Ectodermal cell (in vitro differentiated cells): Measurements from ENCODE around the gene HNRNPCL1. TPM values are rescaled to one million over a fixed set of nuclear protein-coding genes. Genes with fewer than 3 reads are reported as not detected.
"Not testable (repeated sequence)": the region's sequence is repeated elsewhere in the genome, so short reads cannot be mapped to it uniquely, and the experiment has no call there.

ENCODE experiments used
- H3K27ac ChIP-seq: 2 replicates; pipeline ENCODE4 v1.7.0; 2013; ENCODE audit warnings: mild to moderate bottlenecking, low read depth, low read length; ENCODE audit not compliant: insufficient read depth, poor library complexity, severe bottlenecking
- H3K27me3 ChIP-seq: 2 replicates; pipeline ENCODE4 v1.7.0; 2013; ENCODE audit warnings: mild to moderate bottlenecking, low read length; ENCODE audit not compliant: insufficient read depth, control insufficient read depth, poor library complexity, severe bottlenecking
- H3K36me3 ChIP-seq: one replicate; pipeline ENCODE4 v1.7.0; 2013; ENCODE audit warnings: low read length; ENCODE audit not compliant: control insufficient read depth, insufficient read depth
- H3K4me1 ChIP-seq: one replicate; pipeline ENCODE4 v1.7.0; 2013; ENCODE audit warnings: low read length; ENCODE audit not compliant: control insufficient read depth, insufficient read depth
- H3K4me3 ChIP-seq: 2 replicates; pipeline ENCODE4 v1.7.0; 2013; ENCODE audit warnings: low read depth, low read length, control low read depth; ENCODE audit not compliant: insufficient read depth
- H3K9me3 ChIP-seq: 2 replicates; pipeline ENCODE4 v1.7.0; 2013; ENCODE audit warnings: mild to moderate bottlenecking, low read length, moderate library complexity; ENCODE audit not compliant: control insufficient read depth
- WGBS, 2 experiments: methylation state at CpG; one replicate each; pipeline ENCODE4 v1.1.7; 2013; ENCODE audit warnings: missing lambda C conversion rate in 2 of 2; 5-methylcytosine and 5-hydroxymethylcytosine counted together
- polyA plus RNA-seq, 4 experiments: library from polyadenylated mRNA; stranded (reverse); fragments of 50-300 nt; gene quantifications; one replicate each; pipeline ENCODE4 v1.2.3, GENCODE V29; 2013

The HNRNPCL1 gene
- not detected for polyA plus RNA-seq (2013, experiment 1 of 4)
- polyA plus RNA-seq (2013, experiment 2 of 4) = not detected
- not detected for polyA plus RNA-seq (2013, experiment 3 of 4)
- polyA plus RNA-seq (2013, experiment 4 of 4) = not detected

- WGBS, 2 experiments = 80 to 88% methylated on average over 4 to 7 of the region's 7 CpGs
- not testable (repeated sequence) for H3K27ac ChIP-seq, H3K27me3 ChIP-seq, H3K36me3 ChIP-seq, H3K4me3 ChIP-seq, H3K4me1 ChIP-seq, H3K9me3 ChIP-seq
These were observed at the start of gene HNRNPCL1 for GRCh38 chr1:12848620-12849019. TSS of gene HNRNPCL1 (minus strand) at chr1:12848720. CDS start at chr1:12848289, 431 bp downstream.

- not testable (repeated sequence) for H3K4me3 ChIP-seq, H3K27ac ChIP-seq, H3K27me3 ChIP-seq, H3K4me1 ChIP-seq, H3K36me3 ChIP-seq, H3K9me3 ChIP-seq
- WGBS, 2 experiments = no CpG with 5 or more reads among the region's 1 CpG
These were observed 49.6 kb upstream of the HNRNPCL1 start, which contains the start of gene PRAMEF10 for GRCh38 chr1:12898170-12898569. TSS of gene PRAMEF10 (minus strand) at chr1:12898270. CDS start at chr1:12895847, 2,423 bp downstream.

- not testable (repeated sequence) for H3K27ac ChIP-seq, H3K4me1 ChIP-seq, H3K9me3 ChIP-seq, H3K4me3 ChIP-seq, H3K27me3 ChIP-seq, H3K36me3 ChIP-seq
- WGBS, 2 experiments = 41 to 67% methylated on average over 2 of the region's 3 CpGs
These were observed 37.6 kb upstream of the HNRNPCL1 start, which contains the start of gene PRAMEF4 for GRCh38 chr1:12886101-12886500. TSS of gene PRAMEF4 (minus strand) at chr1:12886201. CDS start at chr1:12883394, 2,807 bp downstream.

- not testable (repeated sequence) for H3K9me3 ChIP-seq, H3K27me3 ChIP-seq, H3K36me3 ChIP-seq, H3K4me1 ChIP-seq, H3K27ac ChIP-seq, H3K4me3 ChIP-seq
- 54 to 67% methylated on average over 3 of the region's 4 CpGs for WGBS, 2 experiments
These were observed 29.9 kb upstream of the HNRNPCL1 start for GRCh38 chr1:12878453-12878852.

GRCh38 chr1:12863131-12863880, 14.8 kb upstream of the HNRNPCL1 start:
- H3K27me3 ChIP-seq, H3K4me1 ChIP-seq, H3K9me3 ChIP-seq, H3K4me3 ChIP-seq, H3K27ac ChIP-seq, H3K36me3 ChIP-seq: not testable (repeated sequence)
- 77 to 100% methylated on average over 2 of the region's 7 CpGs for WGBS, 2 experiments

- not testable (repeated sequence) for H3K27me3 ChIP-seq, H3K4me3 ChIP-seq, H3K9me3 ChIP-seq, H3K36me3 ChIP-seq, H3K27ac ChIP-seq, H3K4me1 ChIP-seq
- no CpG with 5 or more reads among the region's 2 CpGs for WGBS, 2 experiments
These were observed 8.3 kb upstream of the HNRNPCL1 start, which contains the start of gene PRAMEF2 for GRCh38 chr1:12856786-12857185. TSS of gene PRAMEF2 (plus strand) at chr1:12857086. CDS start at chr1:12859010, 1,924 bp downstream.

GRCh38 chr1:12851779-12852178, 3.3 kb upstream of the HNRNPCL1 start:
- no peaks in the 10 kb centered on the region for H3K4me1 ChIP-seq
- H3K27ac ChIP-seq = no peak overlapping the region
- H3K4me3 ChIP-seq = no peak overlapping the region
- H3K9me3 ChIP-seq = peaks cover 4% of the 10 kb centered on the region
- 54 to 66% methylated on average over 3 to 4 of the region's 4 CpGs for WGBS, 2 experiments
- no peaks in the 10 kb centered on the region for H3K36me3 ChIP-seq
- no peaks in the 10 kb centered on the region for H3K27me3 ChIP-seq

- H3K27ac ChIP-seq, H3K4me1 ChIP-seq, H3K9me3 ChIP-seq, H3K27me3 ChIP-seq, H3K4me3 ChIP-seq, H3K36me3 ChIP-seq: not testable (repeated sequence)
- WGBS, 2 experiments = 46 to 49% methylated on average over 2 of the region's 2 CpGs
These were observed 15.3 kb downstream of the HNRNPCL1 start for GRCh38 chr1:12833251-12833650.

GRCh38 chr1:12831310-12831709, 17.2 kb downstream of the HNRNPCL1 start, which contains the start of gene PRAMEF11:
TSS of gene PRAMEF11 (minus strand) at chr1:12831410. CDS start at chr1:12828789, 2,621 bp downstream.
- H3K27me3 ChIP-seq, H3K36me3 ChIP-seq, H3K27ac ChIP-seq, H3K4me3 ChIP-seq, H3K9me3 ChIP-seq, H3K4me1 ChIP-seq: not testable (repeated sequence)
- 17 to 37% methylated on average over 2 of the region's 3 CpGs for WGBS, 2 experiments

- not testable (repeated sequence) for H3K27ac ChIP-seq, H3K36me3 ChIP-seq, H3K9me3 ChIP-seq, H3K4me3 ChIP-seq, H3K4me1 ChIP-seq, H3K27me3 ChIP-seq
- WGBS, 2 experiments = 66 to 73% methylated on average over 6 of the region's 6 CpGs
These were observed 29.5 kb downstream of the HNRNPCL1 start for GRCh38 chr1:12819061-12819460.
